ENCODE data around the gene PIK3R2.

DNA sequence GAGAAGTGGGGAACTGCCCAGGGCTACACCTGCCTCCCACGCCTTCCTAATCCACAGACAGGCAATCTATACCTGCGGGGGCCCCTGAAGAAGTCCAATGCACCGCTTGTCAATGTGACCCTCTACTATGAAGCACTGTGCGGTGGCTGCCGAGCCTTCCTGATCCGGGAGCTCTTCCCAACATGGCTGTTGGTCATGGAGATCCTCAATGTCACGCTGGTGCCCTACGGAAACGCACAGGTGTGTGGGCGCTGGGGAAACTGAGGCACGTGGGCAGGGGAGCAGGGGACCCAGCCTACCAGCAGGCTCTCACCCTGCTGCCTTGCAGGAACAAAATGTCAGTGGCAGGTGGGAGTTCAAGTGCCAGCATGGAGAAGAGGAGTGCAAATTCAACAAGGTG is 22.0 kb downstream of the PIK3R2 start:
- TF ChIP-seq, protein P1, sequence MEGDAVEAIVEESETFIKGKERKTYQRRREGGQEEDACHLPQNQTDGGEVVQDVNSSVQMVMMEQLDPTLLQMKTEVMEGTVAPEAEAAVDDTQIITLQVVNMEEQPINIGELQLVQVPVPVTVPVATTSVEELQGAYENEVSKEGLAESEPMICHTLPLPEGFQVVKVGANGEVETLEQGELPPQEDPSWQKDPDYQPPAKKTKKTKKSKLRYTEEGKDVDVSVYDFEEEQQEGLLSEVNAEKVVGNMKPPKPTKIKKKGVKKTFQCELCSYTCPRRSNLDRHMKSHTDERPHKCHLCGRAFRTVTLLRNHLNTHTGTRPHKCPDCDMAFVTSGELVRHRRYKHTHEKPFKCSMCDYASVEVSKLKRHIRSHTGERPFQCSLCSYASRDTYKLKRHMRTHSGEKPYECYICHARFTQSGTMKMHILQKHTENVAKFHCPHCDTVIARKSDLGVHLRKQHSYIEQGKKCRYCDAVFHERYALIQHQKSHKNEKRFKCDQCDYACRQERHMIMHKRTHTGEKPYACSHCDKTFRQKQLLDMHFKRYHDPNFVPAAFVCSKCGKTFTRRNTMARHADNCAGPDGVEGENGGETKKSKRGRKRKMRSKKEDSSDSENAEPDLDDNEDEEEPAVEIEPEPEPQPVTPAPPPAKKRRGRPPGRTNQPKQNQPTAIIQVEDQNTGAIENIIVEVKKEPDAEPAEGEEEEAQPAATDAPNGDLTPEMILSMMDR (IDR thresholded peaks at IDR 0.05): no peak
- no peak for TF ChIP-seq POLR2A (IDR thresholded peaks at IDR 0.05)

Data from Peyer's patch (tissue), 4 donors.